Karpas-422 (cell line): ENCODE data around the gene SLC4A5. TPM values are rescaled to one million over a fixed set of nuclear protein-coding genes. Genes with fewer than 3 reads are reported as not detected.

Experiments
- DNase-seq: peaks from one replicate; pipeline ENCODE4 v3.0.0-alpha.2; 2015
- H2AFZ ChIP-seq: fragments of 200-600 bp; sonication (generic); 2 replicates; pipeline ENCODE4 v1.6.1; 2014; ENCODE audit warnings: antibody characterized with exemption, low read length, mixed read lengths
- H3K27ac ChIP-seq: fragments of 200-600 bp; sonication (generic); 2 replicates; pipeline ENCODE4 v1.5.1; 2014; ENCODE audit warnings: mild to moderate bottlenecking, low read length, moderate library complexity
- H3K27me3 ChIP-seq: fragments of 200-600 bp; sonication (generic); 2 replicates; pipeline ENCODE4 v1.6.1; 2014; ENCODE audit warnings: low read length, mixed read lengths
- H3K36me3 ChIP-seq: fragments of 200-600 bp; sonication (generic); 2 replicates; pipeline ENCODE4 v1.6.1; 2014; ENCODE audit warnings: low read length, mixed read lengths; ENCODE audit not compliant: insufficient read depth
- H3K4me1 ChIP-seq: fragments of 200-600 bp; sonication (generic); 2 replicates; pipeline ENCODE4 v1.6.1; 2014; ENCODE audit warnings: mild to moderate bottlenecking, low read length, mixed read lengths
- H3K4me2 ChIP-seq: fragments of 200-600 bp; sonication (generic); 2 replicates; pipeline ENCODE4 v1.6.1; 2014; ENCODE audit warnings: low read length, low read depth, mild to moderate bottlenecking; ENCODE audit not compliant: poor library complexity, severe bottlenecking
- H3K4me3 ChIP-seq: fragments of 200-600 bp; sonication (generic); 2 replicates; pipeline ENCODE4 v1.5.1; 2014; ENCODE audit warnings: mild to moderate bottlenecking, antibody characterized with exemption, low read length, mixed read lengths
- H3K79me2 ChIP-seq: fragments of 200-600 bp; sonication (generic); 2 replicates; pipeline ENCODE4 v1.6.1; 2014; ENCODE audit warnings: mild to moderate bottlenecking, low read length, mixed read lengths
- H3K9ac ChIP-seq: fragments of 200-600 bp; sonication (generic); 2 replicates; pipeline ENCODE4 v1.6.0; 2014; ENCODE audit warnings: low read length
- H3K9me2 ChIP-seq: fragments of 200-600 bp; sonication (generic), shearing (Covaris generic); replicated peaks from 2 replicates; pipeline ENCODE4 v1.6.0; 2014; ENCODE audit warnings: mild to moderate bottlenecking, low read length, moderate library complexity; ENCODE audit not compliant: insufficient read depth
- H3K9me3 ChIP-seq: fragments of 300-700, 200-600 bp; sonication (generic); 2 replicates; pipeline ENCODE4 v1.6.1; 2014; ENCODE audit warnings: low read length, mixed read lengths
- H4K20me1 ChIP-seq: fragments of 200-600 bp; sonication (generic); 2 replicates; pipeline ENCODE4 v1.6.1; 2014; ENCODE audit warnings: mild to moderate bottlenecking, antibody characterized with exemption, low read length, low read depth; ENCODE audit not compliant: insufficient read depth
- total RNA-seq: library from RNA; depleted of rRNA; stranded (reverse); fragments of >200 nt; shearing (Covaris generic); gene quantifications from 2 replicates; pipeline ENCODE4 v1.2.3, GENCODE V29; 2014; ENCODE audit warnings: low replicate concordance

The SLC4A5 gene
- total RNA-seq, 1 experiment from 2014 or later: 3.2 TPM

DNA sequence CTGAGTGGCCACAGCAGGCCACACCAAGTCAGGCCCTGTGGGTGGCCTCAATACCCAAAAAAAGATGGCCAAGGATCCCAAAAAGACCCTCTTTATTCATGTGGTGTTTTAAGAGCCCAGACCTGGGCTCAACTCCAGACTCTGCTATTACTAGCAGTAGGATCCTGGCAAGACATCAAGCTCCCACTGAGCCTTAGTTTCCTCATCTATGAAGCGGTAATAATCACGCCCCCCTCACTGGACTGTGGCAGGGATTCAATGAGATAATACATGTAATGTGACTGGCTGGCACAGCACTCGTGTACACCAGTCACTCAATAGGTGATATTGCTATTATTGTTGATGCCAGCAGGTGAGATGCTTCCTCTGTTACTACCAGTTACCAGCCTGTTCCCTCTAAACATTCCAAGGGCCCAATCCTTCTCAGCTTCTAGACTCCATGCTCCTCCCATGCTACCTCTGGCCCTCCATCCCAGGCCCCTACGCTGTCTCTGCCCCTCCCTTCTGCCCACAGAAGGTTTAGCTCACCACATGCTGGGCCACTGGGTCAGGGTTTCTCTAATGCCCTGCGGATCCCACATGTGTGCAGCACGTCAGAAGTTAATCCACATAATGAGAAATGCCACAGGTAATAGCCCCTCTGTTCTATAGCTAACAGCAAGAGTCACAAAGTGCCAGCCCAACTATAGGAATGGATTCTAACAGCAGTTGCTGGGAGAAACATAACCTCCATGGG, 51.2 kb downstream of the SLC4A5 start:
- no peak overlapping the region for H3K9ac ChIP-seq
- H3K27me3 ChIP-seq: no peaks in the 10 kb centered on the region
- H2AFZ ChIP-seq: no peak overlapping the region
- peaks cover 41% of the 10 kb centered on the region for H3K4me1 ChIP-seq
- no peaks in the 10 kb centered on the region for H4K20me1 ChIP-seq
- no peak overlapping the region for H3K4me3 ChIP-seq
- no peaks in the 10 kb centered on the region; the same call in 1 of the 2 replicates for H3K9me2 ChIP-seq
- no peak for DNase-seq
- H3K27ac ChIP-seq: no peak overlapping the region
- no peaks in the 10 kb centered on the region for H3K36me3 ChIP-seq
- no peak overlapping the region for H3K4me2 ChIP-seq
- no peaks in the 10 kb centered on the region for H3K79me2 ChIP-seq
- no peaks in the 10 kb centered on the region for H3K9me3 ChIP-seq

DNA sequence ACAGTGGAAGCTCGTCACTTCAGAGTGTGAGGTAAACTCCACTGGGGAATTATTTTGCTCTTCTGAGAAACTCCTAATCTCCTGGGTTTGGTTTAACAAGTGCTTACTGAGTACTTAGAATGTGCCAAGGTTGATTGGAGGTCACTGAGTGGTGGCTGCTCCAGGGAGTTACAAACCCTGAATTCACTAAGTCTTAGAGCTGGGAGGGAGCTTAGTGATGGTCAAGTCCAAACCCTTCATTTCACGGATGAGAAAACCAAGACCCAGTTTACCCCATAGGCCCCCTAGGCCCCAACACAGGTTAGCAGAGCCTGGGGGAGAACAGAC, 52.0 kb downstream of the SLC4A5 start:
- H3K4me3 ChIP-seq: peak overlapping the region; percentile 38; the same call in 1 of the 2 replicates
- H3K36me3 ChIP-seq: no peaks in the 10 kb centered on the region
- H4K20me1 ChIP-seq: no peaks in the 10 kb centered on the region
- peak overlapping the region; percentile 63 for H2AFZ ChIP-seq
- H3K4me1 ChIP-seq: peaks cover 34% of the 10 kb centered on the region
- peak overlapping the region; percentile 61 for H3K27ac ChIP-seq
- no peak for DNase-seq
- H3K9me2 ChIP-seq: no peaks in the 10 kb centered on the region; the same call in 1 of the 2 replicates
- peak overlapping the region; percentile 64 for H3K4me2 ChIP-seq
- H3K9me3 ChIP-seq: no peaks in the 10 kb centered on the region
- H3K9ac ChIP-seq: peak overlapping the region; percentile 39; the same call in 1 of the 2 replicates
- H3K27me3 ChIP-seq: no peaks in the 10 kb centered on the region
- H3K79me2 ChIP-seq: no peaks in the 10 kb centered on the region

DNA sequence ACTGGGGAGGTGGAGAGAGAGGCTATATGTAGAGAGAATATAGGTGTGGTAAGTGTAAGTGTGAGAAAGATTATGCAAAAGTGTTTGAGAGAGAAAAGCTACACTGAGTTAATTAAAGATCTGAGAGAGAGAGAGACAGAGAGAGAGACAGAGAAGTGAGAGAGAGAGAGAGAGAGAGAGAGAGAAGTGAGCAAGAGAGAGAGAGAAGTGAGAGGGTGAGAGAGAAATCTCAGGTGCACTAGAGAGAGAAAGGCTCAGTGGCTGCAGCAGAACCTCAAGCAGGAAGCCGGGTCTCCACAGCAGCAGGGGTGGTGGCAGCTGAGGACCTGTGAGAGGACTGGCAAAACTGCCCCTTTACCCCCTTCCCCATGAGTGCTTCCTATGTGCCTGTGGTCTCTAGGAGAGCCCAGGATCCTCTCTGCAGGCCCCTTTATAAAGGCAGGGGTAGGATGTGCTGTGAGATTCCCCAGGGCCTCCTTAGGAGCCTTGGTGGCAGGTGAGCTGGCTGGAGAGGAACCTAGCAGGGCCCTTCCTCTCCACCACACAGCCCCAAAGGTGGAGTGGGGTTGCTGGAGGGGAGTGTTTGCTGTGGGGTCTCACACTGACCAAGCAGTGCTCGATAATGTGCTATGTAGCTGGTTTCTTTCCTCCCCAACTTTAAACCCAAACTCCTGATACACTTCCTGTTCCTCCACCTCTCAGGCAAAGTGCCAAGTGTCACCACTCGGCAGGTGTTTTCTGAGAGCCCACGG, 52.6 kb downstream of the SLC4A5 start:
- Histone ChIP-seq H3K4me3 (peak overlapping the region; percentile 38), H3K27ac (peak overlapping the region; percentile 61), H3K27me3 (no peaks in the 10 kb centered on the region), H3K4me2 (peak overlapping the region; percentile 64), H3K9me3 (no peaks in the 10 kb centered on the region), H2AFZ (peak overlapping the region; percentile 63), H4K20me1 (no peaks in the 10 kb centered on the region), H3K79me2 (no peaks in the 10 kb centered on the region), H3K9me2 (no peaks in the 10 kb centered on the region; the same call in 1 of the 2 replicates), H3K9ac (peak overlapping the region; percentile 39), H3K4me1 (peaks cover 28% of the 10 kb centered on the region), H3K36me3 (no peaks in the 10 kb centered on the region)
- DNase-seq: peak; percentile 81

DNA sequence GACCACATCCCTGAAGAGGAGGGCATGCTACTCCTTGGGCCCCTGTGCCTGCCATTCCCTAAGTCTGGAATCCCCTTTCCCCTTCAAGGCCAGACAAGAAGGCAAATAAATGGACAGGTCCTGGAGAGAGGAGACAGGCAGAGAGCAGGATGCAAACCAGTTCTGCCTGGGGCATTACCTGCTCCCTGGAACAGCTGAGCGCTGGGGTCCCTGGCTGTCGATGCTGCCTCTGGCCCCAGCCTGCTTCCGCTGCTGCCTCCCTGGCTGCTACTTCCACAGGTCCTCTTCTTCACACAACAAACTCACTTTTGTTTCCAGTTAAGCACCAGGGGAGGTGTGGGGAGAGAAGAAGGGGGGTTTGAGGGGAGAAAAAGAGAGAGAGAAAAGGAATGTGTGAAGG, 53.1 kb downstream of the SLC4A5 start:
- H3K9me3 ChIP-seq: no peaks in the 10 kb centered on the region
- no peaks in the 10 kb centered on the region for H3K27me3 ChIP-seq
- H3K4me3 ChIP-seq: peak overlapping the region; percentile 38
- H3K79me2 ChIP-seq: no peaks in the 10 kb centered on the region
- H3K27ac ChIP-seq: peak overlapping the region; percentile 61
- H3K4me1 ChIP-seq: peaks cover 27% of the 10 kb centered on the region
- peak overlapping the region; percentile 63 for H2AFZ ChIP-seq
- no peaks in the 10 kb centered on the region for H3K36me3 ChIP-seq
- peak overlapping the region; percentile 39 for H3K9ac ChIP-seq
- H4K20me1 ChIP-seq: no peaks in the 10 kb centered on the region
- H3K4me2 ChIP-seq: peak overlapping the region; percentile 64
- no peaks in the 10 kb centered on the region; the same call in 1 of the 2 replicates for H3K9me2 ChIP-seq
- DNase-seq: no peak

DNA sequence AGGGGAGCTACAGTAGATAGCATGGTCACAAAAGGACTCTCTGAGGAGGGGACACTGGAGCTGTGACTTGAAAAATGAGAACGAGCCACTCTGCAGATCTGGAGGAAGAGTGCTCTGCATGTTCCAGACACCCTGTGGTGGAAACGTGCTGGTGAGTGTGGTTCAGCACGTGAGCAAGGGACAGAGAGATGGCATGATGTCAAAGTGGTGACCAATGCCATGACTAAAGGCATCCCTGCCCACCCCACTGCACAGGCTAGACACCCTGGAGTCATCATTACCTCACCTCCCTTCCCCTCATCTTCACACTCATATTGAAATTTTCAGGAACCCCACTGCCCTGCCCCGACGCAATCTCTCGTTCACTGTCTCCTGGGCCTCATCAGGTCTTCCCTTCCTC, 56.5 kb downstream of the SLC4A5 start:
- Histone ChIP-seq H3K79me2 (no peaks in the 10 kb centered on the region), H3K27me3 (no peaks in the 10 kb centered on the region), H3K4me3 (no peak overlapping the region), H2AFZ (no peak overlapping the region), H3K4me2 (no peak overlapping the region), H3K27ac (no peak overlapping the region), H3K9me2 (no peaks in the 10 kb centered on the region; the same call in 1 of the 2 replicates), H3K36me3 (no peaks in the 10 kb centered on the region), H3K9ac (no peak overlapping the region), H3K9me3 (no peaks in the 10 kb centered on the region), H4K20me1 (no peaks in the 10 kb centered on the region), H3K4me1 (peaks cover 24% of the 10 kb centered on the region)
- no peak for DNase-seq

DNA sequence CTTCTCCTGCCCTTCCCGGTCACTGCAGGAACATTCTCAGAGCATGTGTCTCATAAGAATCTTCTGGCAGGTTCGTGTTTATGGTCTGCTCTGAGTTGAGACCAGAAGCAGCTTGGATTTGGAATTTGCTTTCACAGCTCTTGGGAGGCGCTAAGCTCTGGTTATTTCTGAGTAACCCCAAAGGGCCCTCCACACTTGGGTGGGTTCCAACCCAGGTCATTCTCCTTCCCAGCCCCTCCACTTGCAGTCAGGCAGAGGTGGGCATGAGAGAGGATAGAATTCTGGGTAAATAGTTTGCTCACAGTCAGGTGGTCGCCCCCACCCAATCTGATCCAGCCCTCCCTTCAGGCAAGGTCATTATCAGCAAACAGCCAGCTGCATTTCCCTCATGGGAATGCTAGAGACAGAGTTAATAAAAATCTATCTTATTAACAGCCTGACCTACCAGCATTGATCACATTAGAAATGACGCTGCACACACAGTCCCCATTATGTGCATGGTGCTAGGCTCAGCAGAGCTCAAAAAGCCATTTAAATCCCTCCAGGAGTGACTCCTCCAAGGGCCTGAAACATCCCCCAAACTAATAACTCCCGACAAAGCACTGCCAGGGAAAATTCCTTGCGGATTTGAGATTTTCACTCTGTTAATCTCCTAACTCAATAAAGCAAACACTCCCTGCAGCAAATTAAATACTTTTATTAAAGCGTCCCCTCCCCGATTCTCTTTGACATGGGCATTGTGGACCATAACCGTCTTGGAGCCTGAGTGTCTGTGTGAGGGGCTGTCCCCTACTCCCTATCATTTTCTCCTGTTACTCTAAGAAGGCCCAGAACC, 61.9 kb downstream of the SLC4A5 start:
- no peak overlapping the region for H3K4me2 ChIP-seq
- no peak overlapping the region for H2AFZ ChIP-seq
- H3K79me2 ChIP-seq: no peaks in the 10 kb centered on the region

DNA sequence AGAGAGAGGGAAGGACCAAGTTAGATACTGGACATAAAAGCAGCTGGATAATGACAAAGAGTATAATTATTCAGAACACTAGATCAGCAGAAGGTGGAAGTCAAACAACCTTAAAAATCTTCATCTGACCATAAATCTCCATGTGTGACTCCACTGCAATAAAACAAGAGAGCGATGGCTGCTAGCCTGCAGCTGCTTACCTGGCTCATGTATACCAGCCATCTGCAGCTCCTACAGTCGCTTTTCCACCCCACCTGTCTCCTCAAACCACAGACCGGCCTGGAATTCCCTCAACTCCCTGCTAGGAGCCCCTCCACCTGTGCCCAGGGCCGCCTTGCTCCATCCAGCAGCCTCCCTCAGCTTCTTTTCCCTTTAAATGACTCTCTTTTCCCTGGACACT, 64.5 kb downstream of the SLC4A5 start:
- Histone ChIP-seq H3K9me3 (no peaks in the 10 kb centered on the region), H3K27me3 (no peaks in the 10 kb centered on the region; the same call in 1 of the 2 replicates), H2AFZ (no peak overlapping the region), H3K4me2 (no peak overlapping the region), H3K79me2 (no peaks in the 10 kb centered on the region), H4K20me1 (no peaks in the 10 kb centered on the region; the same call in 1 of the 2 replicates), H3K36me3 (no peaks in the 10 kb centered on the region), H3K9me2 (no peaks in the 10 kb centered on the region), H3K4me3 (no peak overlapping the region), H3K9ac (no peak overlapping the region), H3K4me1 (peaks cover 8% of the 10 kb centered on the region), H3K27ac (no peak overlapping the region)
- DNase-seq: no peak

More for the DNA sequence above, 61.9 kb downstream of the SLC4A5 start:
- Histone ChIP-seq H3K27me3 (no peaks in the 10 kb centered on the region; the same call in 1 of the 2 replicates), H3K9ac (no peak overlapping the region), H3K4me3 (no peak overlapping the region), H3K4me1 (no peaks in the 10 kb centered on the region), H3K27ac (no peak overlapping the region), H4K20me1 (no peaks in the 10 kb centered on the region), H3K9me2 (no peaks in the 10 kb centered on the region), H3K36me3 (no peaks in the 10 kb centered on the region), H3K9me3 (no peaks in the 10 kb centered on the region)
- DNase-seq: no peak
